ENCODE data around the gene PNKD.

The PNKD gene

DNA sequence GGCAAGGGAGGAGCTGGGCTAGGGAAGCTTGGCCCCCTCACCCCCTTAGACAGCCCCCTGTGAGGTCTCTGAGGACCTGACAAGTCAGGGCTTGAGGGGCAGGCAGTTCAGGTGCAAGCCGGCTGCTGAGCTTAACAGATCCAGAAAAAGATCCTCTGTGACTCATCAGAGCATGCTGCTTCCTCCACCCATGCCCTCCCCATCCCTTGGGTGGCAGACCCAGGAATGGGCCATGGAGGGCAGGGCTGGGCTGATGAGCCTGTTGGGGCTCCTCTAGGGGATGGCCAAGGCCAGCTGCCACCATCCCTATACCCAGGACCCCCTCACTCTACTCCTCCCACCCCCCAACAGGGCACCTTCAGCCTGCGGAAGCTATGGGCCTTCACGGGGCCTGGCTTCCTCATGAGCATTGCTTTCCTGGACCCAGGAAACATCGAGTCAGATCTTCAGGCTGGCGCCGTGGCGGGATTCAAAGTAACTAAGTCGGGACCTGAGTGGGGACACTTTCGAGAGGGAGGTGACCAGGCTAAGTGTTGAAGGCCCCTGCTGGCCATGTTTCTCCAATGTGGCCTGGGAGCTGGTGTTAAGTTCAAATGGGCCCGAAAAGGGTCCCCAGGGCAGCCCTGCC lies 113.7 kb downstream of the PNKD start:
- DNase-seq = peak; percentile 26

DNA sequence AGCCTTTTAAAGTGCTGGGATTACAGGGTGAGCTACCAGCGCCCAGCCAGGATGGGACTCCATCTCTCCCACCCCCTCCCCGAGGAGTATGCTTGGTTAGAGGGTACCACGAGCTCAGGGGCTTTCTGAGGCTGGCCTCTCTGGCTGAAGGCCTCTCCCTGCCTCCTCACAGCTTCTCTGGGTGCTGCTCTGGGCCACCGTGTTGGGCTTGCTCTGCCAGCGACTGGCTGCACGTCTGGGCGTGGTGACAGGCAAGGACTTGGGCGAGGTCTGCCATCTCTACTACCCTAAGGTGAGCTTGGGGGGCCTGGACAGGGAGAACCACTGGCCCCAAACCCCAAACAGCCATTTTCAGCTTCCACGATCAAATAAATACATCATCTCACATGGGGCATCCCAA lies 114.7 kb downstream of the PNKD start:
- no peak for DNase-seq

DNA sequence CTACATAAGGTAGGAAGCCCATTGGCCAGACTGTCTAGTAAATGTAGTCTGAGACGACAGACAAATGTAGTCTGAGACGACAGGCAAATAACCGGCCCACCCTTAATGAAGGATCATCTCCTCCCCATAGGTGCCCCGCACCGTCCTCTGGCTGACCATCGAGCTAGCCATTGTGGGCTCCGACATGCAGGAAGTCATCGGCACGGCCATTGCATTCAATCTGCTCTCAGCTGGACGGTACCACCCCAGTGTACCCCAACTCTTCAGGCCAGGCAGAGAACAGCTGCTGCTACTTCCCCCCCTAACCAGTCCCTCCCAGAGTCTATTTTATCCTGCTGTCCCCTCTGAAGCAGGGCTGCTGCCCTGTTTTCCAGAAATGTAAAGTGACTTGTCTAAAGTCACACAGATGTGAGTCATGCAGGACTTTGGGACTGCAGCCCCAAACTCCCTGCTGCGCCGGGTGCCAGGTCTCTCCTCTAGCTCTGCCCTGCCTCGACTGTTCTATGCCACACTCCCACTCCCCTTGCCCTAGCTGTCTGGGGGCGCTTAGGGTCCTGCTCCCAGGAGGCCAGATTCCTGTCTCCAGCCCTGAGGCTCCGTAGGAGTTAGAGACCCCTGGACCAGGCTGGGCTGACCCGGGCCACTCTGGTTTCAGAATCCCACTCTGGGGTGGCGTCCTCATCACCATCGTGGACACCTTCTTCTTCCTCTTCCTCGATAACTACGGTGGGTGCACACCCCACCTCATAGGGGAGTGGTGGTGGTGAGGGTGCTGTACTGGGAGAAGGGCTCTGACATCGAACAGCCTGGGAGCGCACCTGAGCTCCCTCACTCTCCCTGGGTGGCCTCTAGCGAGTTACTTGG lies 116.4 kb downstream of the PNKD start:
- no peak for DNase-seq

DNA sequence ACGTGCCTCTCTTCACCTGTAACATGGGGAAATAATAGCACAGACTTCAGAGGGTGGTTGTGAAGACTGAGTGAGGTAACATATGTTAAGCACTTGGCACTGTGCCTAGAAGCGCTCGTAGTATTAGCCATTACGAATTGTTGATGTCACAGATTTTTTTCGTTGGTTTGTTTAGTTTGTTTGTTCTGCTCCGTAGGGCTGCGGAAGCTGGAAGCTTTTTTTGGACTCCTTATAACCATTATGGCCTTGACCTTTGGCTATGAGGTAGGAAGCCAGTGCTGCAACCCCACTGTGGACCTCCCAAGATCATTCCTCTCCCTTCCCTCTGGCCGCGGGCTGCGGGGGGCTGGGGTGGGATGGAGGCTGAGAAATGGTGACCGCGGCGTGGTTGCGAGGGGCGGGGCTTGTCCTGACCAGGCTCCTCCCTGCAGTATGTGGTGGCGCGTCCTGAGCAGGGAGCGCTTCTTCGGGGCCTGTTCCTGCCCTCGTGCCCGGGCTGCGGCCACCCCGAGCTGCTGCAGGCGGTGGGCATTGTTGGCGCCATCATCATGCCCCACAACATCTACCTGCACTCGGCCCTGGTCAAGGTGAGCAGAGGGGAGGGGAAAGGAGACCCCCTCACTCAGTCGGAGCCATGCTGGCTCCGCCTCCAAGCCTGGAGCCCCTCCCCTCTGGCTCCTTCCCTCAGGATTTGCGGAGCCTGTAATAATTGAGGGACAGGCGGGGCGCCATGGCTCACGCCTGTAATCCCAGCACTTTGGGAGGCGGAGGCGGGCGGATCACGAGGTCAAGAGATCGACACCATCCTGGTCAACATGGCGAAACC lies 117.3 kb downstream of the PNKD start:
- DNase-seq = no peak

DNA sequence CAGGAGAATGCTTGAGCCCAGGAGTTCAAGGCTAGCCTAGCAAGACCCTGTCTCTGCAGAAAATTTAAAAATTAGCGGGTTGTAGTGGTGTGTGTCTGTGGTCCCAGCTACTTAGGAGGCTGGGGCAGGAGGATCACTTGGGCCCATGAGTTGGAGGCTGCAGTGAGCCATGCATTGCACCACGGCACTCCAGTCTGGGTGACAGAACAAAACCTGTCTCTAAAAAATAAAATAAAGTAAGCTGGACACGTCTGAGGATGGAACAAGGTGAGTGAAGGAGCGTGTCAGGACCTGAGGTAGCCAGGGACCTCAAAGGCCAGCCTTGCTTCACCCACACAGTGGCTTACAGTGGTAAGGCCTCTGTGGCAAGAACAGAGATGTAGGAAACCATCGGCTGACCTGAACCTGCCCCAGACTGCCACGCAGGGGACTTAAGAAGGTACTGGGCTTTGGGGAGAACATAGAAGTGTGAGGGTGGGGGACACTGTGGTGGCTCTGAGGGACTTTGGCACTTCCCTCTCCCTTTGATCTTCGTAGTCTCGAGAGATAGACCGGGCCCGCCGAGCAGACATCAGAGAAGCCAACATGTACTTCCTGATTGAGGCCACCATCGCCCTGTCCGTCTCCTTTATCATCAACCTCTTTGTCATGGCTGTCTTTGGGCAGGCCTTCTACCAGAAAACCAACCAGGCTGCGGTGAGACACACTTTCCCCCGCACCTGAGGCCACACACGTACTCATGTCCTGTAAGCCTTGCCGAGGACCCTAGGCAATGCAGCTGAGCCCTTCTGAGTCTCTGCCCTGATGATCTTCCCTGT lies 119.2 kb downstream of the PNKD start:
- no peak for DNase-seq

DNA sequence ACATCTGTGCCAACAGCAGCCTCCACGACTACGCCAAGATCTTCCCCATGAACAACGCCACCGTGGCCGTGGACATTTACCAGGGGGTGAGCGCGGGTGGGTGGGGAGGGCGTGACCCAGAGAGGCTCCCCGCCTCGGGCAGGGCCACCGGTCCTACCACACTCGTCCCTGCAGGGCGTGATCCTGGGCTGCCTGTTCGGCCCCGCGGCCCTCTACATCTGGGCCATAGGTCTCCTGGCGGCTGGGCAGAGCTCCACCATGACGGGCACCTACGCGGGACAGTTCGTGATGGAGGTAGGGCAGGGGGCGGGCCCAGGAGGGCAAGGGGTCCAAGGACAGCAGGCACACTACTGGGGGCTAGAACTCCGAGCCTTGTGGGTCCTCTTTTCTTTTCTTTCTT lies 120.9 kb downstream of the PNKD start:
- DNase-seq = no peak

DNA sequence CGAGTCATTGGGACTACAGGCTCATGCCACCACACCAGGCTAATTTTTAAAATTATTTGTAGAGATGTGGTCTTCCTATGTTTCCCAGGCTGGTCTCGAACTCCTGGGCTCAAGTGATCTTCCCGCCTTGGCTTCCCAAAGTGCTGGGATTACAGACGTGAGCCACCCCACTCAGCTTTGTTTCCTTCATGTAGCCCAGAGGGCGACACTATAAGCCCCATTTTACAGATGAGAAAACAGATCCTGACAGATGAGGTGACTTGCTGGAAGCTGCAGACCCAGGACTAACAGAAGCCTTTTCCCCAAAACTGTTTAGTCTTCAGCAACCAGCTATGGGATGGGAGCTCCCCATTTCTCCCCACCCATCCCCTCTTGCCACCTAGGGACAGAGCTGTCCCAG lies 122.1 kb downstream of the PNKD start:
- DNase-seq = no peak

DNA sequence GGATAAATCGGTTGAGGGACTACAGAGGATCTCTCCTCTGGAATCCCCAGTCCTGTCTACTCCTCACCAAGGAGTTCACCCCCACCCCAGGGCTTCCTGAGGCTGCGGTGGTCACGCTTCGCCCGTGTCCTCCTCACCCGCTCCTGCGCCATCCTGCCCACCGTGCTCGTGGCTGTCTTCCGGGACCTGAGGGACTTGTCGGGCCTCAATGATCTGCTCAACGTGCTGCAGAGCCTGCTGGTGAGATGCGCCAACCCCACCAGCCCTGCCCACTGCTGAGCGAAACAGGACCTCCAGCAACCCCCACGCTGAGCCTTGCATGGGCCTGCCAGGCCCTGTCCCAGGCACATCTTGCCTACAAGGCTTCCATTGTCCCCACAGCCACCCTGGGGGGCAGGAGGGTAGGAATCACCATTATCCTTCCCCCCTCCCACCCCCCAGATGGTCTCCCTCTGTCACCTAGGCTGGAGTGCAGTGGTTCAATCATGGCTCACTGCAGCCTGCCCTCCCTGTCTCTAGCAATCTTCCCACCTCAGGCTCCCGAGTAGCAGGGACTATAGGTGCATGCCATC lies 122.7 kb downstream of the PNKD start:
- DNase-seq = no peak

DNA sequence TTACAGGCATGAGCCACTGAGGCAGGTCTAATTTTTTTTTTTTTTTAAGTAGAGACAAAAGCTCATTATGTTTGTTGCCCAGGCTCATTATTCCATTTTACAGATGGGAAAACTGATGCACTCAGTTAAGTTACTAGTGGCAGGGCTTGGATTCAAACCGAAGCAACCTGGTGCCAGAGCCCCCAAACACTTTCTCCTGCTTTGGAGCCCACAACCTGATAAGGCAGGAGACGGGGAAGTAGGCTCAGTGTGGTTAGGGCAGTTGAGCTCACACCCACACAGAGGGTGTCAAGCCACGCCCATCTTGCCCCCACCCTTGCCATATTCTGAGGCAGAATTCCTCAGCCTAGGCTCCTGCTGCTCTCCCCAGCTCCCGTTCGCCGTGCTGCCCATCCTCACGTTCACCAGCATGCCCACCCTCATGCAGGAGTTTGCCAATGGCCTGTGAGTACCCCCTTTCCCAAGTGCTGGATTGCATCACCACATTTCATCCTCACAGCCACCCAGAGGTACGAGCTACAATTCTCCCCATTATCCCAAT lies 123.5 kb downstream of the PNKD start:
- DNase-seq = peak; percentile 55

DNA sequence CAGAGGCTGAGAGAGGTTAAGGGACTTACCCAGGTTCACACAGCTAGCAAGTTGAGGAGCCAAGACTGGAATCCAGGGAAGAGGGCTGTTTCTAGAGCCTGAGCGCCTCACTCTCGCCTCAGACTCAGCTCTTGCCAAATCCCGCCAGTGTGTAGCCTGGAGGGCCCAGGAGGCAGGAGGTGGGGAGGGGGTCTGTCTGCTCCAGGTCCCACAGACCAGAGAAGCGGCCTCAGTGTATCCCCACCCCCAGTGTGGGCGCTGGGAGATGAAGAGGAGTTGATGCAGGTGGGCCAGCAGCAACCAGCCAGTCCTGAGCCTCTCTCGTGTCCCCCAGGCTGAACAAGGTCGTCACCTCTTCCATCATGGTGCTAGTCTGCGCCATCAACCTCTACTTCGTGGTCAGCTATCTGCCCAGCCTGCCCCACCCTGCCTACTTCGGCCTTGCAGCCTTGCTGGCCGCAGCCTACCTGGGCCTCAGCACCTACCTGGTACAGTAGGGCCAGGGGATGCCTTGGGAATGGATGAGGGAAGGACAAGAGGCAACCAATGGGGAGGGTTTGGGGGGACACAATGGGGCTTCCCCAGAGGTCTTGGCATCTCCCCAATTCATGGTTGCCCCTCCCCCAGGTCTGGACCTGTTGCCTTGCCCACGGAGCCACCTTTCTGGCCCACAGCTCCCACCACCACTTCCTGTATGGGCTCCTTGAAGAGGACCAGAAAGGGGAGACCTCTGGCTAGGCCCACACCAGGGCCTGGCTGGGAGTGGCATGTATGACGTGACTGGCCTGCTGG lies 124.2 kb downstream of the PNKD start:
- peak; percentile 50 for DNase-seq

DNA sequence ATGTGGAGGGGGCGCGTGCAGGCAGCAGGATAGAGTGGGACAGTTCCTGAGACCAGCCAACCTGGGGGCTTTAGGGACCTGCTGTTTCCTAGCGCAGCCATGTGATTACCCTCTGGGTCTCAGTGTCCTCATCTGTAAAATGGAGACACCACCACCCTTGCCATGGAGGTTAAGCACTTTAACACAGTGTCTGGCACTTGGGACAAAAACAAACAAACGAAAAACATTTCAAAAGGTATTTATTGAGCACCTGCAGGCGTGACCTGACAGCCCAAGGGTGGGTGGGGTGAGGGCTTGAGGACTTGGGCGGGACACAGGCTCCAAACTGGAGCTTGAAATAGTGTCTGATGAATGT lies 124.7 kb downstream of the PNKD start:
- DNase-seq = no peak

DNA sequence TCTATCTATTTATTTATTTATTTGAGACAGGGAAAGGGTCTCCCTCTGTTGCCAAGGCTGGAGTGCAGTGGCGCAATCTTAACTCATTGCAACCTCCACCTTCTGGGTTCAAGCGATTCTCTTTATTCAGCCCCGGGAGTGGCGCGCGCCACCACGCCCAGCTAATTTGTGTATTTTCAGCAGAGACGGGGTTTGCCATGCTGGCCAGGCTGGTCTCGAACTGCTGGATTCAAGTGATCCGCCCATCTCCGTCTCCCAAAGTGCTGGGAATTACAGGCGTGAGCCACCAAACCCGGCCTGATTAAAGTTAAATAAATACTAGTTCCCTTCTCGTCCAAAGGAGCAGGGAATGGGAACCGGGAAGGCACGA lies 125.1 kb downstream of the PNKD start:
- peak; percentile 27 for DNase-seq

DNA sequence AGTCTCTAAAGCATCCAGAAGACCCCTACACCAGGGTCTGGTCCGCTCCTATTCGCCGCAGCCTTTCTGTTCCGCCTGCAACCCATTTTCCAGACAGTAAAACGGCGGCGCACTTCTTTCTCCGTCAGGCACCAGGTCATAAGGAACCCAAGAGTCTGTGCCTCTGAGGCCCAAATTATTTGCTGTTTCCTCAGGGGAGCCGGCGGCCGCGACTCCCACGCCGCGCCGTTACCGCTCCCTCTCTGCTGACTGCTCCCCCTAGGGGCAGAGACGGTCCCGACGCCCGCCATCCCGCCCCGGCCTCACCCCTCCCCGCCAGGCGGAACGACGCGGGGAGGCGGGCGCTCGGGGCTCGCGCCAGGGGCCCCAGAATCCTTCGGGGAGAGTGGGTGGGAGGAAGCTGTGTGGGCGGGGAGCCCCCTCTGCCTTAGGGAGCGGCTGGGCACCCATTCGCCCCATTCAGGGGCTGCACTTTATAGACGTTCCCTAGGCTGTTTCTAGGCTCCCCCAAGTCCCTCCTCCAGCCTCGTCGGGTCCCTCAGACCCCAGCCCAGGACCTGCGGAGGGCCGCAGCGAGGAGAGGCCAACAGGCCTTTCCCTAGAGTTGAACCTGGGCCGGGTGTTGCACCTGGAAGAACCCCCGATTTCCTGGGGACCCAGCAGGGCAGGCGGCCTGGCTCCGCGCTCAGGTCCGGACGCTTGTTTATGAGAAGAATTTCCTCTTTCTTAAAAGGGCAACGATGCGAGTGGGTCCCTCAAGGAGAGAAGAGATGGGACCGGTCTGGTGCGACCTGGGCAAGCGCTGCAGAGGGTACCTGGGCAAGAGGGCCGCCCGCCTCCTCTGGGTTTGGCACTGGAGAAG lies 125.7 kb downstream of the PNKD start:
- peak; percentile 95 for DNase-seq
